ENCODE results near the gene SLC1A1. TPM values are rescaled to one million over a fixed set of nuclear protein-coding genes. Genes with fewer than 3 reads are reported as not detected.

Gene SLC1A1
- total and polyA plus RNA-seq, 8 donors = 3.0 to 46.6 (median 6.3) TPM

GRCh38 chr9:4566806-4567205 is 76.5 kb downstream of the SLC1A1 start:
- ATAC-seq = no peak
- Histone ChIP-seq H3K27me3 (no peaks in the 10 kb centered on the region), H3K4me3 (no peak overlapping the region), H3K9me3 (no peaks in the 10 kb centered on the region), H3K4me1 (no peaks in the 10 kb centered on the region), H3K36me3 (peaks cover 0 to 10% of the 10 kb centered on the region in 2 donors), H3K27ac (no peak overlapping the region)
- DNase-seq = no peak
- TF ChIP-seq CTCF (IDR thresholded peaks at IDR 0.05) = no peak
- intact Hi-C loops (cut with DNase I) = no loop called here

- Histone ChIP-seq H3K4me3 (no peak overlapping the region), H3K9me3 (no peaks in the 10 kb centered on the region), H3K27me3 (no peaks in the 10 kb centered on the region), H3K4me1 (no peaks in the 10 kb centered on the region), H3K36me3 (peaks cover 0 to 10% of the 10 kb centered on the region in 2 donors), H3K27ac (no peak overlapping the region)
- DNase-seq (no peak), ATAC-seq (no peak)
- TF ChIP-seq CTCF (IDR thresholded peaks at IDR 0.05) = no peak
- intact Hi-C loops (cut with DNase I) = no loop called here
These were observed 77.3 kb downstream of the SLC1A1 start for GRCh38 chr9:4567601-4568000.

GRCh38 chr9:4569101-4569500 is 78.8 kb downstream of the SLC1A1 start:
- peaks cover 0 to 8% of the 10 kb centered on the region in 2 donors for H3K36me3 ChIP-seq
- no peak for ATAC-seq
- no peak overlapping the region for H3K27ac ChIP-seq
- intact Hi-C loops (cut with DNase I) = no loop called here
- DNase-seq = no peak
- TF ChIP-seq CTCF (IDR thresholded peaks at IDR 0.05) = no peak
- H3K4me1 ChIP-seq = no peaks in the 10 kb centered on the region
- no peaks in the 10 kb centered on the region for H3K9me3 ChIP-seq
- H3K27me3 ChIP-seq = no peaks in the 10 kb centered on the region
- H3K4me3 ChIP-seq = no peak overlapping the region

- Histone ChIP-seq H3K4me1 (no peaks in the 10 kb centered on the region), H3K27me3 (no peaks in the 10 kb centered on the region), H3K27ac (no peak overlapping the region), H3K4me3 (no peak overlapping the region), H3K9me3 (no peaks in the 10 kb centered on the region), H3K36me3 (peaks cover 0 to 4% of the 10 kb centered on the region in 2 donors)
- no peak for TF ChIP-seq CTCF (IDR thresholded peaks at IDR 0.05)
- ATAC-seq = no peak
- DNase-seq = no peak
- intact Hi-C loops (cut with DNase I) = no loop called here
These were observed 82.0 kb downstream of the SLC1A1 start for GRCh38 chr9:4572184-4572826.

GRCh38 chr9:4573176-4573575 is 82.9 kb downstream of the SLC1A1 start:
- H3K27ac ChIP-seq = no peak overlapping the region
- no peaks in the 10 kb centered on the region for H3K36me3 ChIP-seq
- no peaks in the 10 kb centered on the region for H3K27me3 ChIP-seq
- DNase-seq (no peak), ATAC-seq (no peak)
- H3K9me3 ChIP-seq = no peaks in the 10 kb centered on the region
- TF ChIP-seq CTCF (IDR thresholded peaks at IDR 0.05) = no peak
- intact Hi-C loops (cut with DNase I) = no loop called here
- no peak overlapping the region for H3K4me3 ChIP-seq
- H3K4me1 ChIP-seq = no peaks in the 10 kb centered on the region

Data from left lung (tissue), 10 donors.